ELR (cell line): ENCODE measurements around the gene KLHDC8A.
"Not testable (repeated sequence)": the region's sequence is repeated elsewhere in the genome, so short reads cannot be mapped to it uniquely, and the experiment has no call there.

Experiments
- DNase-seq: peaks from one replicate; pipeline ENCODE4 v3.0.0-alpha.2; 2015; ENCODE audit warnings: low read depth

Gene KLHDC8A, protein sequence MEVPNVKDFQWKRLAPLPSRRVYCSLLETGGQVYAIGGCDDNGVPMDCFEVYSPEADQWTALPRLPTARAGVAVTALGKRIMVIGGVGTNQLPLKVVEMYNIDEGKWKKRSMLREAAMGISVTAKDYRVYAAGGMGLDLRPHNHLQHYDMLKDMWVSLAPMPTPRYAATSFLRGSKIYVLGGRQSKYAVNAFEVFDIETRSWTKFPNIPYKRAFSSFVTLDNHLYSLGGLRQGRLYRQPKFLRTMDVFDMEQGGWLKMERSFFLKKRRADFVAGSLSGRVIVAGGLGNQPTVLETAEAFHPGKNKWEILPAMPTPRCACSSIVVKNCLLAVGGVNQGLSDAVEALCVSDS

DNA sequence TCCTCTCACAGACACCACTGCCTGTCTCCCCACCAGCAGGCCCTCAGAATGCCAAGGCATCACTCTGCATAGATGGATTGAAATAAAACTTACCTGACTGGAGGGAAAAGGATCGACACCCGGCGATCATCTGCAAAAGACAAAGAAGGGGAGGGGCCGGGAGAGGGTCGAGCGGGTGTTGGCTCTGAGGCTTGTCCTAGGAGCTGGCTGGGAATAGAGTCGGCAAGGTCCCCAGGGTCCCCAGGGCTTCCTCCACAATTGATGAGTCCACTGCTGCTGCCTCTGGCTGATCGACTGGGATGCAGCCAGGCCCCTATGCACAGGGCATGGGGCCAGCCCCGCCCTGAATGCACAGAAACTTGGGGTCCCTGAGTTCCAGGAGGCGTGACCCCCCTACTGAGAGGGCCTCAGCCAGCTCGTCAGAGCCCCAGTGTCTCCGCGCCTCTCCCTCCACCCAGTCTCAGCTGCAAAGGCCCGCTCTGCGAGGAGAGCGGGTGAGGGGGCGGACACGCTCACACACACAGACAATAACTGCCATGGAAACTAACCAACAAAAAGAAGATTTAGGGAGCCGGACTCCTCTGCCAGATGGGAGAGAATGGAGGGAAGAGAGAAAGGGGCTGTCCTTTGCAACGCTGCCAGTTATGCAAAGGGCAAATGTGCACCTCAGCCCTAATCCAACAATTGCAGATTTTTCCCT is at the start of gene KLHDC8A:
KLHDC8A (minus strand) TSS at position 483 of the 700 bp plus-strand sequence. CDS start 13,318 bp downstream, outside the sequence.
- no peak for DNase-seq

- not testable (repeated sequence) for DNase-seq
These were observed 49.5 kb upstream of the KLHDC8A start for GRCh38 chr1:205406252-205406651.

DNA sequence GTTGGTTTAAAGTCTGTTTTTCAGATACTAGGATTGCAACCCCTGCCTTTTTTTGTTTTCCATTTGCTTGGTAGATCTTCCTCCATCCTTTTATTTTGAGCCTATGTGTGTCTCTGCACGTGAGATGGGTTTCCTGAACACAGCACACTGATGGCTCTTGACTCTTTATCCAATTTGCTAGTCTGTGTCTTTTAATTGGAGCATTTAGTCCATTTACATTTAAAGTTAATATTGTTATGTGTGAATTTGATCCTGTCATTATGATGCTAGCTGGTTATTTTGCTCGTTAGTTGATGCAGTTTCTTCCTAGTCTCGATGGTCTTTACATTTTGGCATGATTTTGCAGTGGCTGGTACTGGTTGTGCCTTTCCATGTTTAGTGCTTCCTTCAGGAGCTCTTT is 47.8 kb upstream of the KLHDC8A start:
- DNase-seq: not testable (repeated sequence)

DNA sequence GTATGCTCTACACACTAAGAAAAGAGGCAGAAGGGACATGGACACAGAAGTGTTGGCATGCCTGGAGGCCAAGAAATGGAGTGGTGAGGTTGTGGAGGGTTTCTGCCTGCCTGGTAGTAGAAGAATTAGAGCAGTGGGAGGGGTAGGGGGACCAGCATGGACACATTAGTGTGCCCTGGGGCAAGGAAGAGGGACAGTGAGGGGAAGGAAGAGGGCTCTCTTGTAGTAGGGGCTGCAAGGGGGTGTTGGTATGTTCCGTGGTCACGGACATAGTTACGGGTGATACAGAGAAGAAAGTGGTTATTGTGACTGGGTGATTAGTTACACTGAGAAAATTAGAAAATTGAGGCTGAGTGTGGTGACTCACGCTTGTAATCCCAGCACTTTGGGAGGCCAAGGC is 41.9 kb upstream of the KLHDC8A start:
- DNase-seq: no peak

DNA sequence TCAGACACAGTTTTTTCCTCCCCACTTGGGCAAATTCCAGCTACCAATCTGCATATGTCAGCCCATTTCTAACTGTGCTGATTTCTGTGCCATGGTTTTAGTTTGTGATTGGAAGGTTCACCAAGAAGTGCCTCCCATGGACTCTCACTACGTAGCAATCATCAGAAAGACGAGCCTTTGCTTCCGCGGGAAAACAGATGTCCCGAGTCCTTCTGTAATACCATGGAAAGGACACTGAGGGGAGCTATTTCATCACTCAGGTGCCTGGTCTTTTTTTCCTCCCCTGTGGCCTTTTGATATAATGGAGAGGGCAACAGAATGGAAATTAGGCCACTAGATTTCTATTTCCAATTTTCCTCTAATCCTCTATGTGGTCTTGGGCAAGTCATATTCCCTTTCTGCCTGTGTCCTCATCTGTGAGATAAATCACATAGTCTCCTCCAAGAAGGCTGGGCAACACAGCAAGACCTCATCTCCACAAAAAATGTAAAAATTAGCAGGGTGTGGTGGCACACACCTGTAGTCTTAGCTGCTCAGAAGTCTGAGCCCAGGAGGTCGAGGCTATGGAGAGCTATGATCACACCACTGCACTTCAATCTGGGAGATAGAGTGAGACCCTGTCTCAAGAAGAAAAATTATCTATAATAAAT is 40.4 kb upstream of the KLHDC8A start:
- DNase-seq: peak; percentile 69

GRCh38 chr1:205395616-205396015 is 38.9 kb upstream of the KLHDC8A start:
- no peak for DNase-seq

DNA sequence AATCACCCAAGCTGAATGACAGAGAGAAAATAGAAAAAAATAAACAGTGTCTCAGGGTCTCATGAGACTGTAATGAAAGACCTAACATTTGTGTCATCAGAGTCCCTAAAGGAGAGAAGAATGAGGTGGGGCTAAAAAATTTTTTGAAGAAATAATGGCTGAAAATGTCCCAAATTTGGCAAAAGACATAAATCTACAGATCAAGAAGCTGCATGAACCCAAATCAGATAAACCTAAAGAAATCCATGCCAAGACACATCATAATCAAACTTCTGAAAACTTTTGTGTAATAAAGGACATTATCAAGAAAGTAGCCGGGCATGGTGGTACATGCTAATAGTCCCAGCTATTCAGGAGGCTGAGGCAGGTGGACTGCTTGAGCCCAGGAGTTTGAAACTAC is 35.9 kb upstream of the KLHDC8A start:
- DNase-seq: no peak

DNA sequence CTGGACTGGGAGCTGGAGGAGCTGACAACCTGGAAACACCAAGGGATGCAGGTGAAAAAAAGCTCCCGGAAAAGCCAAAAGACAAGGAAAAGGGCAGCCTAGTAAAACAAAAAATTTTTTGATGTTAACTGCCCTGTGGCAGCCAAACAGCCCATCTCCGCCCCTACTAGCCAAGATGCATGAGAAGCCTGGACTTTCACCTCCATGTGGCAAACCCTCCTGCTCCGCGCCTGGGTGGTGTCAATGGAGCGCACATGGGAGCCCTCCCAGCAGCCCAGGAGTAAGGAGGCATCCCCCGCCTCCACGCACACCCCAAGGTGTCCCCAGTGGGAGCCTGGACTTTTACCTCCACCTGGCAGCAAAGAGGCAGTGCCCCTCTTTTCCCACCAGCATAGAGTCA is 34.7 kb upstream of the KLHDC8A start:
- no peak for DNase-seq

GRCh38 chr1:205387845-205388244 is 31.1 kb upstream of the KLHDC8A start:
- no peak for DNase-seq

- DNase-seq: not testable (repeated sequence)
These were observed 26.3 kb upstream of the KLHDC8A start for GRCh38 chr1:205382990-205383389.

- DNase-seq: no peak
These were observed 25.8 kb upstream of the KLHDC8A start for GRCh38 chr1:205382561-205382960.

- no peak for DNase-seq
These were observed 24.6 kb upstream of the KLHDC8A start for GRCh38 chr1:205381305-205381704.

DNA sequence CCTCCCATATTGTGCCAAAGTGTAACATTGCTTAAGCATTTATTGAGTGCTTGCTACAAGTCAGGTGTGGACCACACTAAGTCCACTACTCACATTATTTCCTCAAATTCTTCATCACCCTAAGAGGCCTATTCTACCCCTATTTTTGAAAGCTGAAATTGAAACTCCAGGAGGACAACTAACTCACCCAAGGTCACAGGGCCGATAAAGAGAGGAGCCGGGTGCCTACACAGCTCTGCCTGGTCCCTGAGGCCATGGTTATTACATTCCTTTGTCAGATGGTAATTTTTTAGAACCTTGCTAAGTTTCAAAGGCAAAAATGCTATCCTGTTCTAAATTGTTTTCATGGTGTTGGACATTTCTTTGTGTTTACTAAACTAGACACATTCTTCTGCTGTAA is 24.2 kb upstream of the KLHDC8A start:
- DNase-seq: no peak

DNA sequence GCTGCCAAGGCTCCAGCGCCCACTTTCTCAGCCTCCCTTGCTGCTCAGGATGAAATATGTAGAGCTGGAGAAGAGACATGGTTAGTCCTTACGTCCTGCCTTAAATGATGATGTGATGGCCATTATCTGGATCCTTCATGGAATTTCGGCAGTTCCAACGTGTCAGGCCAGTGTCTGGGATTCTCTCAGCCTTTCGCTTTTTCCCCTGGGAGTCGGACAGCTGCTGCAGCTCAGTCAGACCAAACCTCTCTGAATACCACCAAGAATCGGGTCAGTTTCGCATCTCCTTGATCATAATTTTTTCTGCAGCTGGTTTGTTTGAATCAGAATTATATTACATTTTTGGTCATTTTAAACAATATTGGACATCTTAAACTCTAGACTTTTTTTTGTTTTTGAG is 22.3 kb upstream of the KLHDC8A start:
- no peak for DNase-seq

GRCh38 chr1:205377355-205377754 is 20.6 kb upstream of the KLHDC8A start:
- no peak for DNase-seq

DNA sequence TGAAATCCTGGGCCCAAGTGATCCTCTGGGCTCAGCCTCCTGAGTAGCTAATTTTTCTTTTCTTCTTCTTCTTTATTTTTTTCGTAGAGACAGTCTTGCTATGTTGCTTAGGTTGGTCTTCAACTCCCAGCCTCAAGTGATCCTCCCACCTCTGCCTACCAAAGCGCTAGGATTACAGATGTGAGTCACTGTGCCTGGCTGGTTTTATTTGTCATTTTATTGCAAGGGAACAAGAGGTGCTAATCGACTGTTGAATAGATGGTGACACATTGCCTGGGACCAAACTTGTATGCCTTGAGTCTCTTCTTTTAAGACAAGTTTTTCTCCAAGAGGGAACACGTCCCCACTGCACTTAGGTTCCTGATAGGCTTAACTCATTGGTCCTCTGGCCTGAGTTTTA is 20.0 kb upstream of the KLHDC8A start:
- peak; percentile 31 for DNase-seq

- DNase-seq: peak; percentile 63
These were observed 19.3 kb upstream of the KLHDC8A start for GRCh38 chr1:205375835-205376545.

DNA sequence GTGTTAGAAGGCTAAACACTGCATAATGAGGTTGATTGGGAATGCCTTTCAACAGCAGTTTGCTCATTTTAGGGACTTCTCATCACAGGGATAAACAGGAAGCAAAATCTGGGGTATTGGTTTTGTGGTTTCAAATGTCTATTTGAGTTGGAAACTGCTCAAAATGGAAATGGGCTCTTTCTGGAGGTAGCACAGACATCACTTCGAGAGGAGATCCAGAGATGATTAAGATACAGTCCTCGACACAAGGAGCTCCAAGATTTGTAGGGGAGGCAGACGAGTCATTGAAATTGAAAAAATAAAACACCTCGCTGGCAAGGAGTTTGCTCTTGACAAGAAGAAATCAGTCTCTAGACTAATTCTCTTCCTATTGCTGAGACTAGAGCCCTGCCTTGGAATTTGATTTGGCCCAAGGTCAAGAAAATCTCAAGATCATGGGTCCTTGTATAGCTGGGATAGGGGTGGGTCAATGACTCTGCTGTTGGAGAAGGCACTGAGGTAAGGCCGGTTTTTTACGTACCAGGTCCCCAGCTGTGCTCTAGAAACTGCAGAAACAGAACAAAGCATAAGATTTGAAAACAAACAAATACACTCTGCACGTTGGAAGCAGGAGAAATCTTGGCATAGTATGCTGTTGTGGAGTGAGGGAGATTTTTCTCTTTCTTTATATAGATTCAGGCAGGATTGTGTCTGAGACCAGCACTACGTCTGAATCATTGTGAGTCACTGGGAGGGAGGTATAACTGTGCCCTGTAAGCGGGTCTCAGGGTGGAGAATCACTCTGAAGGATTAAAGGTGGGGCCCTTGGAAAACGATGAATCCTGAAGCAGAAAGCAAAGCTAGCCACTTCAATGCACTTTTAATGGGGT is 17.7 kb upstream of the KLHDC8A start:
- DNase-seq: peak; percentile 72

DNA sequence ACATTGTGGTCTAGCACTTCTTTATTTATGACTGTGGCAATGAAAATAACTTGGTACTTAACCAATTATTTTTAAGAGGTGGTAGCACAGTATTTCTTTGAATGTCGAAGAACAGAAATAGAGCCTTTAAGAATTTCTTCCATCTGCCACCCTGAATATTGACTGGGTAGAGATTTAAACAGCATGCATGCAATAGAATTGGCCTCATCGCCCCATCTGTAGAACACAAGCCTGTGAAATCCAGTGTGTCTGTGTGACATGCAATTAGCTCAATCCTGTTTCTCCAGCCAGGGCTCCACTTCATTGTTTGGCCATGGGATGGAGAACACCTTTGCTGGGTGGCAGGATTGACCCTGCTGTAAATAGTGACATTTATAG is 17.1 kb upstream of the KLHDC8A start:
- no peak for DNase-seq

DNA sequence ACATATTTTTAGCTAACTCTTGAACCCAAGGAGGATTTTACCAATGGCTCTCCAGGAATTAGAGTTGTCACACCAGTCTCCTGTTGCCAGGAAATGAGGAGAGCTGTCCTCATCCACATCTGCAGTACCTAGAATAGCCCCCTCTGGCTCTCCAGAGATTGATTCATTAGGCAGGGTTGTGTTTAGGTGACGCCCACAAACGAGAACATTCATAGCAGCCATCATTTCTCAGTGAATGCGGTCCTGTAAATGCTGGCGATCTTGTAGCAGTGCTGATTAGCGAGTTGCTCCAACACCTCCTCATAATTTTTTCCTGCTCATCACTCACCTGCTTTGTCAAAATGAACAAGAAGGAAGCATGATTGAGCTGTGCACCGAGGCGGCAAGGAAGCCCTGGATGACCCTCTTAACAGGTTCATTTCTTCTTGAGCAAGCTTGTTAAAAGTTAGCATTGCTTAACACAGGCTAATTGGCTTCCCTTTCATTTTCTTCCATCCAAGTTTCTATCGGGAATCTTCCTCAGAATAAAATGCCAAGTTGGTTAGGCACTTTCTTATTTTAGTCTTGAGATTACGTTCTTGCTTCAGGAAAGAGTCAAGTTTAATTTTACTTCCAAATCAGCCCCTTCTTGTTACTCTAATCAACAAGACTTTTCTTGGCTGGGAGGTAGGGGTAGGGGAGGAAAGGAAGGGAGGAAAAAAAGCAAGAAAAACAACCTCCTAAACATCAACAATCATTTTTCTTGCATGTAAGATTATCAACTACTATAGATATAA is 16.5 kb upstream of the KLHDC8A start:
- no peak for DNase-seq
